ENCODE measurements around the gene CBX3. TPM values are rescaled to one million over a fixed set of nuclear protein-coding genes. Genes with fewer than 3 reads are reported as not detected.
A peak's percentile ranks its signal among the peaks of the same experiment; 100 is the strongest.

Gene CBX3
- total and polyA plus RNA-seq, 2 of the 13 experiments (the other 11 are each of a cell fraction or from before 2014, with no cell fraction given) = 53.9 to 249 TPM

DNA sequence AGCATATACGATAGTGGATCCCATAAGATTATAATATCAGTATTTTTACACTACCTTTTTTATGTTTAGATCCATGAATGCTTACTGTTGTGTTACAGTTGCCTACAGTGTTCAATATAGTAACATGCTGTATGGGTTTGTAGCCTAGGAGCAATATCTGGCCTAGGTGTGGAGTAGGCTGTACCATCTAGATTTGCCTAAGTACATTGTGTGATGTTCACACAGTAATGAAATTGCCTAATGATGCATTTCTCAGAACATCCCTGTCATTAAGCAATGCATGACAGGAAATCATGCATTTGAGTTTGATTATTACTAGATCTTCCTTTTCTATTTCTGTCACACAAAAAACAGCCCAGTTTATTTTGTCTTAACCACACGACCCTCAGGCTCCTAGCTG is 14.5 kb downstream of the CBX3 start:
- WGBS (ENCODE audit: low lambda C conversion rate) = 49% methylated on average over 2 of the region's 2 CpGs

More for the DNA sequence above, 14.5 kb downstream of the CBX3 start:
- no peak overlapping the region for H3K9ac ChIP-seq (ENCODE audit: insufficient read depth, low read depth, low read length)
- H3K27me3 ChIP-seq (ENCODE audit: control insufficient read depth in 1 of 2, insufficient read depth in 2 of 2, low read length in 2 of 2) = no peaks in the 10 kb centered on the region
- TF ChIP-seq HIVEP1 (CRISPR knock-in tag; IDR thresholded peaks at IDR 0.05) (no peak), ZNF550 (CRISPR knock-in tag; IDR thresholded peaks at IDR 0.05; ENCODE audit: borderline replicate concordance) (no peak), ZNF598 (CRISPR knock-in tag; IDR thresholded peaks at IDR 0.05; ENCODE audit: borderline replicate concordance) (no peak), NFE2L2 (IDR thresholded peaks at IDR 0.05; ENCODE audit: low read length) (no peak), ZFY (CRISPR knock-in tag; IDR thresholded peaks at IDR 0.05) (no peak), ZMAT3 (CRISPR knock-in tag; conservative IDR thresholded peaks at IDR 0.05) (no peak), ZNF235 (CRISPR knock-in tag; IDR thresholded peaks at IDR 0.05; ENCODE audit: borderline replicate concordance) (no peak), SMARCE1 (IDR thresholded peaks at IDR 0.05; ENCODE audit: borderline replicate concordance) (no peak), ZBTB25 (CRISPR knock-in tag; IDR thresholded peaks at IDR 0.05) (no peak), MLLT10 (CRISPR knock-in tag; IDR thresholded peaks at IDR 0.05) (no peak), ZNF513 (CRISPR knock-in tag; conservative IDR thresholded peaks at IDR 0.05) (no peak)
- TF ChIP-seq, protein P1, sequence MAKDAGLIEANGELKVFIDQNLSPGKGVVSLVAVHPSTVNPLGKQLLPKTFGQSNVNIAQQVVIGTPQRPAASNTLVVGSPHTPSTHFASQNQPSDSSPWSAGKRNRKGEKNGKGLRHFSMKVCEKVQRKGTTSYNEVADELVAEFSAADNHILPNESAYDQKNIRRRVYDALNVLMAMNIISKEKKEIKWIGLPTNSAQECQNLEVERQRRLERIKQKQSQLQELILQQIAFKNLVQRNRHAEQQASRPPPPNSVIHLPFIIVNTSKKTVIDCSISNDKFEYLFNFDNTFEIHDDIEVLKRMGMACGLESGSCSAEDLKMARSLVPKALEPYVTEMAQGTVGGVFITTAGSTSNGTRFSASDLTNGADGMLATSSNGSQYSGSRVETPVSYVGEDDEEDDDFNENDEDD (CRISPR knock-in tag; IDR thresholded peaks at IDR 0.05; ENCODE audit: borderline replicate concordance) = no peak
- TF ChIP-seq, protein P2, sequence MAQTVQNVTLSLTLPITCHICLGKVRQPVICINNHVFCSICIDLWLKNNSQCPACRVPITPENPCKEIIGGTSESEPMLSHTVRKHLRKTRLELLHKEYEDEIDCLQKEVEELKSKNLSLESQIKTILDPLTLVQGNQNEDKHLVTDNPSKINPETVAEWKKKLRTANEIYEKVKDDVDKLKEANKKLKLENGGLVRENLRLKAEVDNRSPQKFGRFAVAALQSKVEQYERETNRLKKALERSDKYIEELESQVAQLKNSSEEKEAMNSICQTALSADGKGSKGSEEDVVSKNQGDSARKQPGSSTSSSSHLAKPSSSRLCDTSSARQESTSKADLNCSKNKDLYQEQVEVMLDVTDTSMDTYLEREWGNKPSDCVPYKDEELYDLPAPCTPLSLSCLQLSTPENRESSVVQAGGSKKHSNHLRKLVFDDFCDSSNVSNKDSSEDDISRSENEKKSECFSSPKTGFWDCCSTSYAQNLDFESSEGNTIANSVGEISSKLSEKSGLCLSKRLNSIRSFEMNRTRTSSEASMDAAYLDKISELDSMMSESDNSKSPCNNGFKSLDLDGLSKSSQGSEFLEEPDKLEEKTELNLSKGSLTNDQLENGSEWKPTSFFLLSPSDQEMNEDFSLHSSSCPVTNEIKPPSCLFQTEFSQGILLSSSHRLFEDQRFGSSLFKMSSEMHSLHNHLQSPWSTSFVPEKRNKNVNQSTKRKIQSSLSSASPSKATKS (CRISPR knock-in tag; IDR thresholded peaks at IDR 0.05) = no peak
- TF ChIP-seq, protein P3, sequence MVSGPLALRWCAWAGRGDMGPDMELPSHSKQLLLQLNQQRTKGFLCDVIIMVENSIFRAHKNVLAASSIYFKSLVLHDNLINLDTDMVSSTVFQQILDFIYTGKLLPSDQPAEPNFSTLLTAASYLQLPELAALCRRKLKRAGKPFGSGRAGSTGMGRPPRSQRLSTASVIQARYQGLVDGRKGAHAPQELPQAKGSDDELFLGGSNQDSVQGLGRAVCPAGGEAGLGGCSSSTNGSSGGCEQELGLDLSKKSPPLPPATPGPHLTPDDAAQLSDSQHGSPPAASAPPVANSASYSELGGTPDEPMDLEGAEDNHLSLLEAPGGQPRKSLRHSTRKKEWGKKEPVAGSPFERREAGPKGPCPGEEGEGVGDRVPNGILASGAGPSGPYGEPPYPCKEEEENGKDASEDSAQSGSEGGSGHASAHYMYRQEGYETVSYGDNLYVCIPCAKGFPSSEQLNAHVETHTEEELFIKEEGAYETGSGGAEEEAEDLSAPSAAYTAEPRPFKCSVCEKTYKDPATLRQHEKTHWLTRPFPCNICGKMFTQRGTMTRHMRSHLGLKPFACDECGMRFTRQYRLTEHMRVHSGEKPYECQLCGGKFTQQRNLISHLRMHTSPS (CRISPR knock-in tag; IDR thresholded peaks at IDR 0.05; ENCODE audit: low read depth) = no peak
- no TSS peak for BruUV-seq (replicated peaks)
- FAIRE-seq (no peak), DNase-seq (ENCODE audit: low spot score) (no peak), ATAC-seq (peak; percentile 51)
- intact Hi-C loops (cut with micrococcal nuclease; ENCODE audit: unreplicated experiment) (no loop called here), in situ Hi-C loops (cut with HindIII; ENCODE audit: extremely low pct_ligation_motif_present, low pct_unique_long_range_greater_than_20kb) (no loop called here)
- peaks cover 0 to 8% of the 10 kb centered on the region in 2 experiments; a peak in 2 of 5 replicates for H3K36me3 ChIP-seq (replicated peaks in 1 of 2; ENCODE audit: control insufficient read depth in 1 of 2, insufficient read depth in 2 of 2, low read length in 2 of 2)
- CTCF ChIA-PET (ENCODE audit: low intra/inter-chr PET ratio, low total read pairs) = no interaction called here
- POLR2A ChIA-PET = interaction anchor here (1.5 kb wide), 1 partner anchor 14 kb away, joined by 4 read pairs; the partner anchor contains the start of gene CBX3
- no peaks in the 10 kb centered on the region for H3K79me2 ChIP-seq (ENCODE audit: insufficient read depth, low read length)
- no peak overlapping the region for H2AFZ ChIP-seq (ENCODE audit: low read length)
- no peak overlapping the region for H3K27ac ChIP-seq (ENCODE audit: extremely low read length, insufficient read depth, low read length)
- H3K4me3 ChIP-seq (replicated peaks in 1 of 3; ENCODE audit: insufficient read depth in 1 of 3, low read depth in 2 of 3, low read length in 3 of 3) = no peak overlapping the region
- H3K4me2 ChIP-seq (ENCODE audit: low read depth, low read length) = no peak overlapping the region
- no peaks in the 10 kb centered on the region for H4K20me1 ChIP-seq (ENCODE audit: insufficient read depth, low read length)
- no peaks in the 10 kb centered on the region for H3K4me1 ChIP-seq (ENCODE audit: insufficient read depth, low read length)
- H3K9me3 ChIP-seq (ENCODE audit: low read length) = no peaks in the 10 kb centered on the region

Data from HepG2 (cell line).